Measurements from ENCODE around the gene C4orf50.

- TF ChIP-seq POLR2A (IDR thresholded peaks at IDR 0.05), result no peak
- TF ChIP-seq EP300 (IDR thresholded peaks at IDR 0.05), result no peak
- TF ChIP-seq POLR2AphosphoS5 (IDR thresholded peaks at IDR 0.05), result no peak
- TF ChIP-seq CTCF (IDR thresholded peaks at IDR 0.05), result no peak
These were observed 93.6 kb downstream of the C4orf50 start for GRCh38 chr4:5924461-5925125.

Measured in sigmoid colon (tissue), 4 donors.